ENCODE results near the gene ME3.

Gene ME3

GRCh38 chr11:86497310-86497709 is 175.1 kb downstream of the ME3 start:
- no peak for DNase-seq (ENCODE audit: extremely low read depth in 1 of 2, low read depth in 1 of 2)

DNA sequence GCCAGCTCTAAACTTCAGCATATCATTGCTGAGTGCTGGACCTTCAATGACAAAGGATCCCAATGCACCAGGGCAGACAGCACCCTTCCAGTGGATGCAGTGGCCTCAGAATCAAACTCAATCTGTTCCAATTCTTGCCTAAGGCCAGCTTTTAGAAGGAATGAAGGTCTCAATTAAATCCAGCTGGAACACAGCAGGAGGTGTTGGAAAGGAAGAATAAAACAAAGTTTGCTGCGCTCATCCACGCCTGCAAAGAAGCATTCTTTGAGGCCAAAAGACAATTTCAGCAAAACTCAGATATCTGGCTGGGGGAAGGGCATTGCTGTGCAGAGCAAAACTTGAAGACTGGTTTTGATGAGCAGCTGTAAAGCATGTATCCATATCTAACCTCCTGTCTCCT is 177.1 kb downstream of the ME3 start:
- no peak for DNase-seq (ENCODE audit: extremely low read depth in 1 of 2, low read depth in 1 of 2)

GRCh38 chr11:86492370-86493010 is 179.9 kb downstream of the ME3 start:
- DNase-seq (ENCODE audit: extremely low read depth in 1 of 2, low read depth in 1 of 2), result no peak

DNA sequence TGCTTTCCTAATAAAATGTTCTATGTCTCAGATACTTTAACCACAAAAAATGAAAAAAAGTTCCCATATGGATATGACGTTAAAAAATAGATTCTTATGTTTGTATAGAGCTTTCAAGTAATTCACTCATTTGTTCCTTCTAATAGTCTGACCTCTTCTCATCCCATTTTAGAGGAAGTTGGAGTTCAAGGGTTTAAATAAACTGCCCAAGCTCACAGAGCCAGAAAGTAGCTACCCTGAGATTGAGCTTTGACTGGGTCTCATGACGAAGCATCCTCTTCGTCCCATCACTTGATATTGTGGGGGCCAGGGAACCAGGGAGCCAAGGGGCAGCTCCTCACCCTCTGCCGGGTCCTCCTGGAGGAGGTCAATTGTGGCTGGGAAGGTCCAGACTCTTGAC is 181.4 kb downstream of the ME3 start:
- DNase-seq (ENCODE audit: extremely low read depth in 1 of 2, low read depth in 1 of 2), result no peak

GRCh38 chr11:86490582-86490981 is 181.8 kb downstream of the ME3 start:
- DNase-seq (ENCODE audit: extremely low read depth in 1 of 2, low read depth in 1 of 2), result no peak

GRCh38 chr11:86489442-86489841 is 183.0 kb downstream of the ME3 start:
- DNase-seq (ENCODE audit: extremely low read depth in 1 of 2, low read depth in 1 of 2), result no peak

DNA sequence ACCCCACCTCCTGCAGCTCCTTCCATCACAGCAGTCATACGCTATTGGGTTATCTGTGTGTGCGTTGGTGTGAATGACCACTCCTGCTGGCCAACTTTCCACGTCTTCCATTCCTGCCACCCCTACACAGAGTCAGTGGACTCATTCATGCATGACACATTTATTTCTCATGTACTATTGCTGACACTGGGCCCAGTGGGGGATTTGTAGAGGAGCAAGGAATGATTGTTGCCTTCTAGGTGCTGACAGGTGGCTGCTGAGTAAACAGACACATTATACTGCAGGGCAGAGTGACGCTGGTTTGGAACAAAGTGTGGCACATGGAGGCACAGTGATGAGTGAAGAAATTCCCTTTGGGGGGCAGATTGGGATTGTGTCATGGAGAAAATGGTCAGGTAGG is 183.9 kb downstream of the ME3 start:
- DNase-seq (ENCODE audit: extremely low read depth in 1 of 2, low read depth in 1 of 2), result no peak

GRCh38 chr11:86487671-86488070 is 184.7 kb downstream of the ME3 start:
- DNase-seq (ENCODE audit: extremely low read depth in 1 of 2, low read depth in 1 of 2), result no peak

DNA sequence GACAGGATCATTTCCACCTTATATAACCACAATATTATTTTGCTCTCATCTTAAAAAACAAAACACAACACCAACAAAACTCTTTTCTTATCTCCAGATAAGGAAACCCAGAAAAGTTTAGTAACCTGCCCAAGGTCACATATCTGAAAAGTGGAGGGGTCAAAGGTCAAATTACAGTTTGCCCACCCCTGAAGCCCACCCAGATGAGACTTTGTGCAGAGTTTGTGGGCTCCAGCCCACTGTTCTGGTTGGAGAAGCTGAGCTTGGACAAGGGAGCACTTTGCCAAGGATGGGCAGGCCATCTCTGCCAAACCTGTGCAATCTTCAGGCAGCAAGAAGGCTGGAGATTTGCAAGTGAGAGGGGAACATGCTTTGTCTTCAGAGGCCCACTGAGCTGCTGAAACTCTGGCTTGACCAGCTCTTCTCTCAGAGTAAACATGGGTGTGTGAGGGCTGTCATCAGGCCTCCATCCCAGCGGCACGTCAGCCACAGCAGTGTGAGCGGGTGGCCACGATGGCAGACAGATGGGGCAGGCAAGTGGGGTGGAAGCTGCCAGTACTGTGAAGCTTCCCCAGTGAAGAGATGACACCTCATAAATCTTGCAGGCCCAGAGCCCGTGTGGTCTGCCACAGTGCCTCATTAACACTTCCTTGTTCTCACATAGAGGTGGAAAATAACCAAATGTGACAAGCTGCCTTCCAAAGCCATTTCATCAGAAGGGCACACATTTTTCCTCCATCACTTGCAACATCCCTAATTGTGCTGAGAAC is 186.0 kb downstream of the ME3 start:
- peak; percentile 1 to 6 for DNase-seq (ENCODE audit: extremely low read depth in 1 of 2, low read depth in 1 of 2)

DNA sequence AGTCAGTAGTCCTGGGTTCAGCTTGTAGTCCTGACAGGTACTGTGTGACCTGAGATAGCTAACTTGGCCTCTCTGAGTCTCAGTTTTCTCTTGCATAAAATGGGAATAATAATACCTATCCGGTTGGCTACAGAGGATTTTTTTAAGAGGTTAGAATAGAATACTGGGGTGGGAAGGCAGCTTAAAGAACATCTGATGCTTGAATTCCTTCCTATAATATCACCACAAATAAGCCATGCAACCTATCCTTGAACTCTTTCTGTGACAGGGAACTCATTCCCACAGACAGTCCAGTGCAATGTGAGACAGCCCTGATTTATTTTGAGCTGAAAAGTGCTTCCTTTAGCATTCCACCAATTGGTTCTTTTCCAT is 187.6 kb downstream of the ME3 start:
- no peak for DNase-seq (ENCODE audit: extremely low read depth in 1 of 2, low read depth in 1 of 2)

DNA sequence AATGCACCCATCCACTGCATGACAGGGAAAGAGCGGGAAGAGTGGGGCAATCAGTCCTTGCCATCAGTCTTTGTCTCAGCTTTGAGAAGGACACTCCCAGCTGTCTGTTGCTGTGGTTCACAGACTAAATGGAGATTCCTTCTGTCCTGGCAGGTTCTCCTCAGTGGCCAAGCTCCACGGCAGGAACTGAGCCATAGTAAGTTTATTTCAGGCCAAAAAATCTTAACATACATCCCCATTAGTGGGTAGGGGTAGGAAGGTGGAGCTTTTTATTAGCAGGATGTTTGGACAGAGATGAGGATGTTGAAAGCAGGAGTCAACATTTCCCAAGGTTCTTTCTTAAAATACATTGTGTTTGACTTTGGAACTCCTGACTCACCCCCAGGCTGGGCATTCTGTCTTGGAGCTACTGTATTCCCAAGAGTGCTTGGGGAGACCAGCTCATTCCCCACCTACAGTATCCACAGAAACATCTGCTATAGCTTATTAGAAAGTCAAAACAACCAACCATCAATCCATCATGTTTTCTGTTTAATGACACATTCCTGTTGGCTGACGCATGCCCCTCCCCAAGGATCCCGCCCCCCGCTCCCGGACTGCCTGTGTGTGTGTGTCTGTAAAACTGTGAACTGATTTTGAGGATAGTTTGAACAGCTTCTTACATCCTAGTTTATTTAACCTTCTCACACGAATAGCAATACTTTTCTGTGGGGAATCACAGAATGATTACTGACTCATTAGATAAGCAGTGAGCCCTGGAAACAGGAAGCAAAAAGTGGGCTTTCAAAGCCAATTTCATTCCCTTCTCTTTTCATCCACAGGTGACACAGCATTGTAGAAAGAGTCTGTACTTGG is 188.2 kb downstream of the ME3 start:
- DNase-seq (ENCODE audit: extremely low read depth in 1 of 2, low read depth in 1 of 2), result no peak

- no peak for DNase-seq (ENCODE audit: extremely low read depth in 1 of 2, low read depth in 1 of 2)
Measured at GRCh38 chr11:86483610-86483939, 188.8 kb downstream of the ME3 start.

GRCh38 chr11:86482692-86483091 is 189.7 kb downstream of the ME3 start:
- no peak for DNase-seq (ENCODE audit: extremely low read depth in 1 of 2, low read depth in 1 of 2)

GRCh38 chr11:86481399-86481798 is 191.0 kb downstream of the ME3 start:
- no peak for DNase-seq (ENCODE audit: extremely low read depth in 1 of 2, low read depth in 1 of 2)

- DNase-seq (ENCODE audit: extremely low read depth in 1 of 2, low read depth in 1 of 2), result no peak
Measured at GRCh38 chr11:86478348-86478747, 194.1 kb downstream of the ME3 start.

GRCh38 chr11:86477495-86478155 is 194.8 kb downstream of the ME3 start:
- no peak for DNase-seq (ENCODE audit: extremely low read depth in 1 of 2, low read depth in 1 of 2)

DNA sequence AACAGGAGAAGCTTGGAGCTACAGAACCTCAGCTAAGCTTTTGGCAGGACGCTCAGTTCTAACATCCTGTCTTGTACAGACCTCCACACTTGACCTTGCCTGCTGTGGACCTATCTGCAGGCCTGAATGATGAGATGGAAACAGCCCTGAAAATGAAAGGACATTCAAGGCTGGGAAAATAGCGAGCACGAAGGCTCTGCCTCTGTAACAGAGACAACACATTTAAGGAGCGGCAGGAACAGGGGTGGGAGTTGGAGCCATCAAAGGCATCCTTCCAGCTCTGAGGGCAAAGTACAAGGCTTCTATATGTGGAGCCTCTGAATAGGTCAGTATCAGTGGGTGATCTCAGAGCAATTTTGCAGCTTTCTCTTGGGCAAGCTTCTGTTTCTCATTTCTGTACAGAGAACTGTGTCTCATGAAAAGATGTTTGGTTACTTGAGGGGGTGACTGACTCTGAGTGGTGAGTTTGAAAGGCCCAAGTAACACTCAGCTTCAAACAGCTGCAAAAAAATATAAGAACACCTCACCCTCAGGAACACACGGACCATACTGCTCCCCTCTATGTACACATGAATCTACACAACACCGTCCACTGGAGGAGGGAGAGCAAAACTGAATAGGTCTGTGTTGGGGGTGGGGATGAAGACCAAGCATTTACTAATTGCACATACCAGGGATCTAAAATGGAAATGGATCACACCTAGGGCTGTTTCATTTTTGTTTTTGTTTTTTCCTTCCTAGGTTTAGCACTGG is 196.1 kb downstream of the ME3 start:
- no peak for DNase-seq (ENCODE audit: extremely low read depth in 1 of 2, low read depth in 1 of 2)

DNA sequence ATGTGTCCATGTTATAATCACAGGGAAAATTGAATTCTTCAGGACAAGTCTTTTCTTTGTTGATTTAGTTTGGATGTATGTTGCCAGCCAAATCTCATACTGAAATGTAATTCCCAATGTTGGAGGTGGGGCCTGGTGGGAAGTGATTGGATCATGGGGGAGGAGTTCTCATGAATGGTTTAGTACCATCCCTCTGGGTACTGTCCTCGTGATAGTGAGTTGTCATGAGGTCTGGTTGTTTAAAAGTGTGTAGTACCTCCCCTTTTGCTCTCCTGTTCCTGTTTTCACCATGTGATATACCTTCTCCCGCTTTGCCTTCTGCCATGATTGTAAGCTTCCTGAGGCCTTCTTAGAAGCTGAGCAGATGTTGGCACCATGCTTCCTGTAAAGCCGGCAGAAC is 197.4 kb downstream of the ME3 start:
- DNase-seq (ENCODE audit: extremely low read depth in 1 of 2, low read depth in 1 of 2), result no peak

DNA sequence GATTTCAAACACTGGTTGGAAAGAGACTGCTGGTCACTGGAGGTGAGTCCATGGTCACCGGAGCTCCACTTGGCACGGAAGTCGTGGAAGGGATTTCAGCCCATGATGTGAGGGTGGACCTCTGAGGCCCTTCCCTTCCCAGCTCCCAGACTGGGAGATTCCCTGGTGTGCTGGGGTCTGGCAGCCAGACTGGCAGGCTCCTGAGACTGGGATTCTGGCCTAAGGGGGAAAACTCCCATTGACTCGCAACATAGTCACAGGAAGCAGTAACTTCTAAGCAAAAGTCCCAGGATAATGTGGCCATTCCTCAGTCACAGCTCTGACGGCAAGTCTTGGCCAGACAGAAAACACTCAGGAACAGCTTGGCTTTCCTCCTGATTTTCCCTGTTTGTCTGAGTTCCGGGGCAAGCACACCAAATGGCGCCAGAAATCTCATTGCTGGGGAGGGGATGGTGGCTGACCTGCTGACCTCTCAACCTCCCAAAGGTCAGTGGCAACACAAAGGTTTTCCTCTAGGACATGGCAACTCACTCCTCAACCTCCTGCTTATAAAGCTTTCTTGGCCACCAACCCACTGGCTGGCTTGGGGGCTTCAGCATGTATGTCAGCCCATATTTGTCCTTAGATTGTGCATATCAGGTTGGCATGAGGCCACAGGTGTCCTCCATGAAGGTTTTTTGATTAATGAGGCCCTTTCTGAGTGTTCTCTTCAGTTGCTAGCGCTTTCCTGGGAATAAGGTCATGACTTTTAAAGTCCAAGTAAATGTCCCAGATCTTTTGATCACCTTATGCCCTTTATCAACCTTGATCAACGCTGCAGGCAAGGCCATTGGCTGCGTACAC is 198.2 kb downstream of the ME3 start:
- no peak for DNase-seq (ENCODE audit: extremely low read depth in 1 of 2, low read depth in 1 of 2)

All from activated CD8-positive, alpha-beta memory T cell treated with anti-CD3 and anti-CD28 coated beads for 1 hour (primary cell).